Inflammatory macrophage (primary cell): ENCODE results near the gene MRPS30.
"Not testable (repeated sequence)": the region's sequence is repeated elsewhere in the genome, so short reads cannot be mapped to it uniquely, and the experiment has no call there.

Experiments
- DNase-seq, 2 donors: peaks; one replicate each; pipeline ENCODE4 v3.0.0-alpha.2; 2020 to 2022

The MRPS30 gene

DNA sequence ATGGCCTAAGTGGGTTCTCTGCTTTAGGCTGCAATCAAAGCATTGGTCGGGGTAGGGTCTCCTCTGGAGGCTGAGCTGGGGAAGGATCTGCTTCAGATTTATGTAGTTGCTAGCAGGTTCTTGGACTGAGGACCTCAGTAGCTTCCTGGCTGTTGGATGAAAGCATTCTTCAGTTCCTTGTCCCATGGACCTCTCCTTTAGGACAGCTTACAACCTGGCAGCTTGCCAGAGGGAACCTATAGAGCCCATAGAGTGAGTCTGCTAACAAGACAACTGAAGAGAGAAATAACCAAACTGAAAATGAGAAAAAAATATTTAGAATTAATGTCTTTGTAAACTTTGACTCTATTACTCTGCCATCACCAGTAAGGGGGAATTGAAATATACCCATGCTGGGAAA is 12.4 kb downstream of the MRPS30 start:
- no peak for DNase-seq

DNA sequence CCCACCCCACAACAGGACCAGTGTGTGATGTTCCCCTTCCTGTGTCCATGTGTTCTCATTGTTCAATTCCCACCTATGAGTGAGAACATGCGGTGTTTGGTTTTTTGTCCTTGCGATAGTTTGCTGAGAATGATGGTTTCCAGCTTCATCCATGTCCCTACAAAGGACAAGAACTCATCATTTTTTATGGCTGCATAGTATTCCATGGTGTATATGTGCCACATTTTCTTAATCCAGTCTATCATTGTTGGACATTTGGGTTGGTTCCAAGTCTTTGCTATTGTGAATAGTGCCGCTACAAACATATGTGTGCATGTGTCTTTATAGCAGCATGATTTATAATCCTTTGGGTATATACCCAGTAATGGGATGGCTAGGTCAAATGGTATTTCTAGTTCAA is 15.9 kb downstream of the MRPS30 start:
- DNase-seq, result not testable (repeated sequence)

DNA sequence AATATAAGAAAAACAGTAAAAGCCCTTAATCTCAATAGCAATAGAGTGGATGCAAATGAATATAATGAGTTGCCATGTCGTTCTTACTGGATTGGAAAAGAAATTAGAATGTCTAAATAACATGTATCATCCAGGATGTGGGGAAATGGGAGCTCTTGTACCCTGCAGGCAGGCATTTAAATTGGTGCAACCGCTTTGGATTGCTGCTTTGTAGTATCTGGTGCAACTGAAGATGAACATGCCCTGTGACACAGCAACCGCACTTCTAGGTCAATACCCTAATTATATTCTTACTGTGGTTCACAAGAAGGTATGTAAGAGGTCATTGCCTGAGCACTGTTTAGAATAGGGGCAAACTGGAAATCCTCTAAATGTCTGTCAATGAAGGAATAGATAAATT is 18.9 kb downstream of the MRPS30 start:
- DNase-seq, result no peak

DNA sequence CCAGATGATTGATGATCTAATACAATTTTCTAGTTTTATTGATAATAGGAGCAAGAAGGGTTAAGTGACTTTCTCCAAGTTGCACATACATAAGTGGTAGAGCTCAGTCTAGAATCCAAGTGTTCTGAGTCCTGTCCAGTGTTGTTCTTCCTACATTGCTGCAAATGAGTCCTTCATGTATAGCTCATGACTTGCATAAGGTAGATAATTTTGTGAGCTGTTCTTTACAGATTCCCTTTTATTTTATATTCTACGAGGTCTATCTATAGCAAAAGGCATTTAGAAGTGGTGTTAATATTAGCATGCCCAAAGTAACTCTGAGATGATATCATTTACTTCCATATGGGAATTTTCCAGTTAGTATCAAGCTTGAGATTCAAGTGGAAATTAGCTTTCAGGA is 20.0 kb downstream of the MRPS30 start:
- no peak for DNase-seq

DNA sequence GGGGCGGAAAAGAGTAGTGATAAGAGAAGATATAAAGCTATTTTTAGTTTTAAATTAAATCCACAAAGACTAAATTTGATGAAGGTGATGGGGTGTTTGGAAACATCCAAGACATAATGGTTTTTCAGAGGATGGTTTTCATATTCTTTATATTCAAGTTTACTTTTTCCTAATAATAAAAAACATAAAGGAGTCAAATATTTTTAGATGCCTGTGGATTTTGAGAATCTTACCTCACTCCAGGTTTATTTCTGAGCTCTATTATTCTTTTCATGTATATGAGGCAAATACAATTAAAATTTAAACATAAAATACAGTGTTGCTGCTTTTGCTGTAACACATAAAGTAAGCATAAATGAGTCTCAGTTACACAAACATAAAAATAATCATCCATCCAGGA is 22.2 kb downstream of the MRPS30 start:
- DNase-seq, result no peak

DNA sequence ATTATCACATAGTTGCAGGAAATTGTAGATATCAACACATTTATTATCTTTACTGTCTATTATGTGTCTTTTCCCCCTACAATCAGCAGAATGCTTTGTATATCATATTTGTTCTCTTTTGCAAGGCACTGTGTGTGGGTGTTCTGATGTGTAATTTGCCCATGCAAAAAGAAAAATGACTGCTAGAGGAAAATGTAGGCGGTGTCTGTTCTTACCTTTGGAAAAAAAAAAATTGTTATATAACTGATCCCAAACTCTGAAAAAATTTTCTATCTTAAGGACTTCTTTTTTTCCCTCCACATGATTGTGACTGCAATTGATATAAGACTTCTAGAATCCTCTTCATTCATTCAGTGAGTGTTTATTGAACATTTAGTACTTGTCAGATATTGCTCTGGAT is 24.5 kb downstream of the MRPS30 start:
- DNase-seq, result no peak

DNA sequence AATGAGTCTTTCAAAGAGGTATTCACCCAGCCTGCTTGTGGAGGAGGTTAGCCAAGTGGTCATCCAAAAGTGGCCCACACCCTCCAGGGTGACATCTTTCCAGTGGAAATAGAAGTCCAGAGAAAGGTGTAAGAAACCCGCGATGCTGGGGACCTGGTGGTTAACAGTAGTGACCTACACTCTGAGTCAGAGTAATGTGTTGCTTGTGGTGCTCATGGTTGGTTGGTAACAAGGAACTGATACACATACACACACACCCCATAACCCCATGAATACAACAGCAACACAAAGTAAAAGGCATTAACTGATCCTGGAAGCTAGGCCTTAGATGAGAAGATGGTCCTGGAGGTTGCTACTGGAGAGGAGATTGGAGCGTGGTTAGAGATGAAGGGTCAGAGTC is 26.9 kb downstream of the MRPS30 start:
- DNase-seq, result no peak

DNA sequence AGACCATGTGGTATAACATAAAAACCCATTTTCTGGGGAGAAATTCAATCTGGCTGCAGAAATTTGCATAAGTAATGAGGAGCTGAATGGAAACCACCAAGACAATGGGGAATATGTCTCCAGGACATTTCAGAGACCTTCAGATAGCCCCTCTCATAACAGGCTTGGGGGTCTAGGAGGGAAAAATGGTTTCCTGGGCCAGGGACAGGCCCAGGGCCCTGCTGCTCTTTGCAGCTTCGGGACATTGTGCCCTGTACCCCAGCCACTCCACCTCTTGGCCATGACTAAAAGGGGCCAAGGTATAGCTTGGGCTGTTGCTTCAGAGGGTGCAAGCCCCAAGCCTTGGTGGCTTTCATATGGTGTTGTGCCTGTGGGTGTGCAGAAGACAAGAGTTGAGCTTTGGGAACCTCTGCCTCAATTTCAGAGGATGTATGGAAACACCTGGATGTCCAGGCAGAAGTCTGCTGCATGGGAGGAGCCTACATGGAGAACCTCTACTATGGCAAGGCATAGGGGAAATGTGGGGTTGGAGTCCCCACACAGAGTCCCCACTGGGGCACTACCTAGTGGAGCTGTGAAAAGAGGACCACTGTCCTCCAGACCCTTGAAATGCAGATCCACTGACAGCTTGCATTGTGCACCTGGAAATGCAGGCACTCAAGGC is 30.4 kb downstream of the MRPS30 start:
- DNase-seq, result no peak

DNA sequence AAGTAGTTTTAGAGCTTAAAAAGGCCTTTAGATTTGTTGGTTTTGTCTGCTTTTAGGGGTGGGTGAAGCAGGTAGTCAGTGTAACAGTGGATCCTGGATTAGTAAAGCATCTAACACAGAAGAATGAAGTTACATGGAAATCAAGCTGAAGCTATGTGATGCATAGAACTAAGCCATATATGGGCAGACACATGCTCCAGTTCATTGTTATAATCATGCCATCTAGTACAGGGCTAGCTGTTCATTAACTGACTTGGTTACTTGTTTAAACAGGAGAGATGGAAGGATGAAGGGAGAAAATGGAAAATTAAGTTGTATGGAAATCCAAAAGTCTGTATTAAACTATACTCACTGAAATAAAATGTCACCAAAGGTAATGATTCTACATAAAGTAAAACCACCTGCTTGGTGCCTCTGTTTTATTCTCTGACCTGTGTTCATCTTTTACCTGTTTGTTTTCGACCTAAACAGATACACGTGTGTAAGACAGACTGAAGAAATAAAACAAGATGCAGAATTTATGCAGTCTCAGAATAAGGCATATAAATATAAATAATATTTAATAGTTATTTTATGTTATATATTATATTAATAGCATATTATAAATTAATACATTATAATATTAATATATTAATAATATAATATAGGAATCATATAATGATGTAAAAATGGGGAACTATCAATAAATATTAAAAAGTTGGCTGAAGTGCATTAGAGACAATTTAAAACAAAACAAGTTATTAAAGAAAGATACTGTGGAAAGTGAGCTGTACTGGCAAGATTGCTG is 33.9 kb downstream of the MRPS30 start:
- no peak for DNase-seq

DNA sequence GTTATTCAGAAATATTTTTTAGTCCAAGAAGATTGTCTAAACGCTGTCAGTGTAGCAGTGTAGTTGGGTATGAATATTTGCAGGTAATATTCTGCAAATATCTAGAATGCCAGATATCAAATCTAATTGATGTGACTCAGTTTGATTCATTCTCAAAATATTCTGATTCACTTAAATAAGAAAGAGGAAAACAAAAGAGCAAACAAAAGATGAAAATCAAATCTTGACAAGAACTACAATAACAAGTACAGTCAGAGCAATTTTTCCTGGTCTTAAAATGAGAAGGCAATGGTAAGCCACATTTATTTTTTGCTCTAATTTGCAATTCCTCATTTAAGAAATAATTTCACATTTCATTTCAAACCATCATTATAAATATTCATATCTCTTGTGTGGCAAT is 36.0 kb downstream of the MRPS30 start:
- no peak for DNase-seq

DNA sequence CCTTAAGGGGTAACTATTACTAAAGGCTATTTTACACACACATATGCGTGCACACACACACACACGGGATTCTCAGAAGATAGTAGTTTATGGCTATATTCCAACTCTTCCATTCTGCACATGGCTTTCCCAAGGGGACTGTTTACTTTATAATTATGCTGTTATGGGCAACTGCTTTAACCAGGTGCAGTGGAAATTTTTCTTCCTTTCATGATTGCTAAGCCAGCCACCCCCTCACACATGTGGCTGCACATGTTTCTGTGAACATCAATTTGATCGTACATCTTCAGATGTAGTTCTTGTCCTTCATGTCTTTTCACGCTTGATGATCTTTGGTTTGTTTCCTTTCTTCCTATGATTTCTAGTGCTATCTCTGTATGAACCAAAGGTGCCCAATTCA is 37.0 kb downstream of the MRPS30 start:
- DNase-seq, result no peak

DNA sequence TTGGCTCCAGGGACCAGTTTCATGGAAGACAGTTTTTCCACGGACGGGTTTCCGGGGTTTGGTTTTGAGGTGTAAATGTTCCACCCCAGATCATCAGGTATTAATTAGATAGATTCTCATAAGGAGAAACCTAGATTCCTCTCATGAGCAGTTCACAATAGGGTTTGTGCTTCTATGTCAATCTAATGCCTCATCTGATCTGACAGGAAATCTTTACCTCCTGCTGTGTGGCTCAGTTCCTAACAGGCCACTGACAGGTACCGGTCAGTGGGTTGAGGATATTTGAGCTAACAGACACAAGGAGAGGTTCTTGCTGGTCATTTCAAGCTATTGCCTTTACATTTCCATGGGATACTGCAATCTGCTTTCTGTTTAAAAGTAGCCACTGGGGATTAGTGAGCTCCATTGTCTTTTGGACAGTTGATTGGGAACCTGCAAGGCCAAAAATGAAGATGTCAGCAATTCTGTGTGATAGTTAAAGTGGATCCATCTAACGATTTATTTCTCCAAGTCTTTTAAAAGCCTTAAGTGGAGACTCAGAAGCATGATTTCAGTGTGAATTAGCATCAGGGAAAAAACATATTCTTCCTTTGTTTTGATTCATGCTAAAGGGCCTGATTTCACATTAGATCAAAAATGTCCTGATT is 38.6 kb downstream of the MRPS30 start:
- DNase-seq, result no peak

DNA sequence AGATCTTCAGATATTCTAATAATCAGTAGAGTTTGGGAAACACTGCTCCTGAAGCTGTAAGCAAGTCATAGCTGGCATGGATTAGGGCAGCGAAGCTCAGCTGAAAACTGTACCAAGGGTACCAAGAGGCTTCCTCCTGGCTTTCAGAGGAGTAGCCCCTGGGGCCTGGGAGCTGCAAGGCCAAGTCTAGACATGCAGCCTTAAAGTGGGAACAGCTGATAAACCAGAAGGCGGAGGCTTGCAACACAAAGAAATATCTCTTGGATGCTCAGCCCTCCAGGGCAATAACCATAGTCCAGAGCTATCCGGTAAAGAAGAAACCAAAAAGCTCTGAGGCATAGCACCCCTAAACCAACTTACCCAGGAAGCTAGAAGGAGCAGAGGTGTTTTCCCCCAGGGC is 51.5 kb downstream of the MRPS30 start:
- no peak for DNase-seq

DNA sequence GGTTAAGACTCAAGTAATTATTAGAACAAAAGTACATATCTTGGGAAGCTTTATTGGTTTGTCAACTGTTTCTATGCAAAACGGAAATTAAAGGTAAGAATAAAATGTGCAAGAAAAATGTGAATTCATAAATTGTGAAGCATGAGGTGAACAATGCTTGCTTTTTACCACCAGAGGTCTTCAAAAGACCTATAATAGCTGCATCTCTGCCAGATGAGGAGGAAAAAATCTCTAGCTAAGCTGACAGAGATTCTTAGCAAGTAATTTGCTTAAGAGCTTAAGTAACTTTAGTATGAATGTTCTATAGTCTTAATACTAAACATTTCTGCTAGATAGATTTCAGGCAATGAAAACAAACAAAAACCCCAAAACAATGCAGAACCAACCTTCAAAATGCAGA is 54.1 kb downstream of the MRPS30 start:
- no peak for DNase-seq
